ENCODE results near the gene HAUS1. TPM values are rescaled to one million over a fixed set of nuclear protein-coding genes. Genes with fewer than 3 reads are reported as not detected.
A peak's percentile ranks its signal among the peaks of the same experiment; 100 is the strongest.

The HAUS1 gene
- total and polyA plus RNA-seq, 2 of the 8 experiments (the other 6 are each of a cell fraction or from before 2014, with no cell fraction given) = 104 TPM

GRCh38 chr18:46067438-46068007 is 36.7 kb upstream of the HAUS1 start:
- H3K23ac ChIP-seq (ENCODE audit: insufficient read length) = no peak overlapping the region
- H3K4ac ChIP-seq (replicated peaks; ENCODE audit: insufficient read length, low read depth, low read length) = no peak overlapping the region
- H2AFZ ChIP-seq (ENCODE audit: low read length) = no peak overlapping the region
- no peak overlapping the region for H2BK20ac ChIP-seq (ENCODE audit: low read length)
- peaks cover 0 to 6% (median 0%) of the 10 kb centered on the region in 4 experiments; a peak in 2 of 7 replicates for H3K4me1 ChIP-seq (replicated peaks in 1 of 4; ENCODE audit: control insufficient read depth in 3 of 4, insufficient read depth in 4 of 4, low read length in 3 of 4)
- no peak overlapping the region for H3K56ac ChIP-seq (replicated peaks; ENCODE audit: insufficient read length, low read depth, low read length)
- no peak overlapping the region for H3K4me3 ChIP-seq (ENCODE audit: extremely low read depth in 1 of 4, insufficient read depth in 2 of 4, low read depth in 3 of 4, low read length in 4 of 4)
- H4K91ac ChIP-seq (replicated peaks; ENCODE audit: insufficient read length, low read length) = no peak overlapping the region
- no peak overlapping the region for H4K8ac ChIP-seq (ENCODE audit: extremely low read depth, insufficient read depth, low read length)
- no peaks in the 10 kb centered on the region for H3K9me3 ChIP-seq (ENCODE audit: insufficient read depth in 2 of 2, low read depth in 1 of 2, low read length in 1 of 2)
- POLR2A ChIA-PET (ENCODE audit: partially characterized antibody) = interaction anchor here (0.6 to 0.7 kb wide), 2 partner anchors 20 to 168 kb away, joined by 3 read pairs; no protein-coding TSS in a partner anchor
- no peaks in the 10 kb centered on the region for H3K36me3 ChIP-seq (ENCODE audit: control insufficient read depth in 2 of 4, insufficient read depth in 4 of 4, low read length in 3 of 4)
- no peaks in the 10 kb centered on the region for H4K20me1 ChIP-seq (replicated peaks in 1 of 2; ENCODE audit: control insufficient read depth in 1 of 2, insufficient read depth in 2 of 2, low read length in 2 of 2)
- CTCF ChIA-PET (ENCODE audit: partially characterized antibody) = interaction anchor here (0.6 kb wide), 1 partner anchor 474 kb away, joined by 3 read pairs; no protein-coding TSS in a partner anchor
- H2BK5ac ChIP-seq (ENCODE audit: low read depth, low read length) = no peak overlapping the region
- H3K23me2 ChIP-seq (ENCODE audit: low read depth, low read length) = peaks cover 11% of the 10 kb centered on the region; the same call in 1 of the 2 replicates
- DNase-seq (ENCODE audit: low read depth in 1 of 2, low spot score in 2 of 2) (peak in 1 of 2 experiments; percentile 19), FAIRE-seq (no peak)
- H2BK120ac ChIP-seq (replicated peaks; ENCODE audit: low read depth, low read length) = no peak overlapping the region
- no peak overlapping the region for H3K18ac ChIP-seq (ENCODE audit: extremely low read depth, low read length)
- WGBS, 2 experiments (ENCODE audit: extremely low coverage in 1 of 2, insufficient coverage in 1 of 2, insufficient read length in 1 of 2, insufficient replicate concordance in 2 of 2, low coverage in 1 of 2, low lambda C conversion rate in 2 of 2, missing lambda C conversion rate in 1 of 2) = 90% methylated on average over 4 of the region's 5 CpGs; no CpG with 5 or more reads in 1 of the 2 experiments
- no peak overlapping the region for H2AK5ac ChIP-seq (ENCODE audit: low read depth, low read length)
- no peak overlapping the region for H3K4me2 ChIP-seq (ENCODE audit: insufficient read depth in 1 of 2, low read depth in 2 of 2, low read length in 2 of 2)
- no peak overlapping the region for H2BK15ac ChIP-seq (ENCODE audit: low read length)
- no peaks in the 10 kb centered on the region for H3K79me2 ChIP-seq (ENCODE audit: control insufficient read depth in 1 of 2, insufficient read depth in 2 of 2, low read length in 2 of 2)
- TF ChIP-seq GTF2F1 (IDR thresholded peaks at IDR 0.05; ENCODE audit: borderline replicate concordance, low read depth, low read length) (no peak), SRF (IDR thresholded peaks at IDR 0.05; ENCODE audit: low read depth, low read length) (peak; percentile 86)
- no peak overlapping the region for H4K5ac ChIP-seq (ENCODE audit: insufficient read length, low read depth, low read length)
- H3K27ac ChIP-seq (ENCODE audit: low read depth, low read length) = no peak overlapping the region
- H2BK12ac ChIP-seq (ENCODE audit: low read depth, low read length) = no peak overlapping the region
- H3K27me3 ChIP-seq (replicated peaks in 1 of 4; ENCODE audit: control insufficient read depth in 3 of 4, extremely low read depth in 1 of 4, insufficient read depth in 3 of 4, low read length in 3 of 4) = peaks cover 4 to 21% (median 19%) of the 10 kb centered on the region in 4 experiments
- no peak overlapping the region for H3K9ac ChIP-seq (replicated peaks in 1 of 4; ENCODE audit: extremely low read depth in 1 of 4, low read depth in 3 of 4, low read length in 3 of 4)
- H3K14ac ChIP-seq (ENCODE audit: insufficient read length) = no peak overlapping the region
- no peaks in the 10 kb centered on the region for H3K79me1 ChIP-seq (ENCODE audit: low read depth, low read length)
